ENCODE data around the gene SCN4B. TPM values are rescaled to one million over a fixed set of nuclear protein-coding genes. Genes with fewer than 3 reads are reported as not detected.

The SCN4B gene
- total RNA-seq, 4 donors from 2014 or later, result 1.8 to 7.3 (median 2.5) TPM

DNA sequence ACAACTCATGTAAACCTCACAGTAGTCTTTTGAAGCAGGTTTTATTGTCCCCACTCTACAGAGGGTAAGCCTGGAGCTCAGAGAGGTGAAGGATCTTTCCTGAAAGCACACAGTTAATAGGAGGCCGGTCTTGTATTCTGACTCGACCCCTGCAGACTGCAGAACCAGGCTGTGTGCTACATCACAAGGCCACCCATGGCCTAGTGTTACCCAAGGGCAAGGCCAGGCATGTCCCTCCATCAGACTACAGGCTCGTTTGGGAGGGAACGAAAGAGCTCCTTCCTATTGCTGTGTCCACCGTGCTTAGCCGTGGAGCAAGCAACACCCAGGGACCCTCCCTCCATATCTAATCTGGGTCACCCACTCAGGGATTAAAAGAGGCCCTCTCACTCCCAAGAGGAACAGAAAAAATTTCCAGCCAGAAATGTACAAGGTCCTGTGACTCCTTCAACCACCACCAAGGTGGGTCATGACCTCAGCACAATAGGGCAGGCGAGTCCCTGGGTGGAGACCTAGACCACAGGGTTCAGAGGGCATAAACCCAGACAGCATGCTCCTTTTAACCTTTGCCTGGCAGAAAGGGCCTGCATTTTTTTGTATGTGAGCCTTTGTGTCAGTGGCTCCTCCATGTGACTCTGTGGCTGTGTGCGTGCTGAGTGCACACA lies 59.6 kb downstream of the SCN4B start:
- H3K4me3 ChIP-seq, result no peak overlapping the region
- no peak overlapping the region for H3K27ac ChIP-seq
- no peaks in the 10 kb centered on the region for H3K36me3 ChIP-seq
- DNase-seq, result no peak
- intact Hi-C loops (cut with DNase I; ENCODE audit: low total_unique reads), result no loop called here
- no peak for TF ChIP-seq POLR2A (IDR thresholded peaks at IDR 0.05)
- TF ChIP-seq, protein P1, sequence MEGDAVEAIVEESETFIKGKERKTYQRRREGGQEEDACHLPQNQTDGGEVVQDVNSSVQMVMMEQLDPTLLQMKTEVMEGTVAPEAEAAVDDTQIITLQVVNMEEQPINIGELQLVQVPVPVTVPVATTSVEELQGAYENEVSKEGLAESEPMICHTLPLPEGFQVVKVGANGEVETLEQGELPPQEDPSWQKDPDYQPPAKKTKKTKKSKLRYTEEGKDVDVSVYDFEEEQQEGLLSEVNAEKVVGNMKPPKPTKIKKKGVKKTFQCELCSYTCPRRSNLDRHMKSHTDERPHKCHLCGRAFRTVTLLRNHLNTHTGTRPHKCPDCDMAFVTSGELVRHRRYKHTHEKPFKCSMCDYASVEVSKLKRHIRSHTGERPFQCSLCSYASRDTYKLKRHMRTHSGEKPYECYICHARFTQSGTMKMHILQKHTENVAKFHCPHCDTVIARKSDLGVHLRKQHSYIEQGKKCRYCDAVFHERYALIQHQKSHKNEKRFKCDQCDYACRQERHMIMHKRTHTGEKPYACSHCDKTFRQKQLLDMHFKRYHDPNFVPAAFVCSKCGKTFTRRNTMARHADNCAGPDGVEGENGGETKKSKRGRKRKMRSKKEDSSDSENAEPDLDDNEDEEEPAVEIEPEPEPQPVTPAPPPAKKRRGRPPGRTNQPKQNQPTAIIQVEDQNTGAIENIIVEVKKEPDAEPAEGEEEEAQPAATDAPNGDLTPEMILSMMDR (IDR thresholded peaks at IDR 0.05), result no peak
- H3K27me3 ChIP-seq, result no peaks in the 10 kb centered on the region
- H3K4me1 ChIP-seq, result no peaks in the 10 kb centered on the region
- no peaks in the 10 kb centered on the region for H3K9me3 ChIP-seq

DNA sequence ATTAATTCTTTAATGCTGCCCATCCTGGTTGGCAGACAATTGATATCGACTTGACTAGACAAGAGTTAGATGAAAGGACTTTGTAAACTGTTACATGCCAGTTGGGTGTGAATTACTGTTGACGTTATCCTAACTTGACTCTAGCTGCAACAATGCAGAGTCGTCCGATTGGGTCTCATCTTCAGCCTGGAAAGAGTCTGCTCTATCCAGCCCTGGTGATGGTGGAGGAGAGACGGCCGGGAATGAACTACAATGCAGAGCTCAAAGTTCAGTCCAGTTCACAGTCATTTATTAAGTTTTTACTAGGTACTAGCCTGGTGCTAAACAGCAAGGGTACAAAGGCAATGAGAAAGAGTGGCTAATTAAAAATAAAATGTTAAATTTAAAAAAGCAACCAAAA lies 60.9 kb downstream of the SCN4B start:
- DNase-seq, result no peak
- Histone ChIP-seq H3K27ac (no peak overlapping the region), H3K36me3 (no peaks in the 10 kb centered on the region), H3K9me3 (no peaks in the 10 kb centered on the region), H3K4me3 (no peak overlapping the region), H3K4me1 (no peaks in the 10 kb centered on the region), H3K27me3 (no peaks in the 10 kb centered on the region)
- TF ChIP-seq, protein P1 (IDR thresholded peaks at IDR 0.05), result no peak
- no peak for TF ChIP-seq POLR2A (IDR thresholded peaks at IDR 0.05)
- intact Hi-C loops (cut with DNase I; ENCODE audit: low total_unique reads), result no loop called here

DNA sequence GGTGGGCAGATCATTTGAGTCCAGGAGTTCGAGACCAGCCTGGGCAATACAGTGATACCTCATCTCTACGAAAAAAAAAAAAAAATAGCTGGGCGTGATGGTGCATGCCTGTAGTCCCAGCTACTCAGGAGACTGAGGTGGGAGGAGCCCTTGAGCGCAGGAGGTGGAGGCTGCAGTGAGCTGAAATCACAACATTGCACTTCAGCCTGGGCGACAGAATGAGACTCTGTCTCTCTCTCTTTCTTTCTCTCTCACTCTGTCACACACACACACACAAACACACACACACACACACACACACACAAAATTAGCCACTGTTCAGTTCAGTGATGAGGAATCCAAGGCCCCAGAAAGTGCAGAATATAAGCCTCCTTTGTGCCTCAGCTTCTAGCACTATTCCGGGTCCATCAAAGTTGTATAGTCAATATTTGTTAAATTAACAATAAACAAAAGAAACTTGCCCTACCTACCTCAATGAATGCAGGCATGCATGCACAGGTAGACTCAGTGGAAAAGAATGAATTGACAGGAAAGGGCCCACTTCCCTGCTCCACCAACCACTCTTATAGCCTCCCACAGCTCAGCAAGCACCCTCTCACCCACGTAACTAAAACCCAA lies 62.0 kb downstream of the SCN4B start:
- Histone ChIP-seq H3K9me3 (no peaks in the 10 kb centered on the region), H3K4me1 (no peaks in the 10 kb centered on the region), H3K27ac (no peak overlapping the region), H3K27me3 (no peaks in the 10 kb centered on the region), H3K36me3 (no peaks in the 10 kb centered on the region), H3K4me3 (no peak overlapping the region)
- TF ChIP-seq, protein P1 (IDR thresholded peaks at IDR 0.05), result no peak
- TF ChIP-seq POLR2A (IDR thresholded peaks at IDR 0.05), result no peak
- no peak for DNase-seq
- intact Hi-C loops (cut with DNase I; ENCODE audit: low total_unique reads), result no loop called here

DNA sequence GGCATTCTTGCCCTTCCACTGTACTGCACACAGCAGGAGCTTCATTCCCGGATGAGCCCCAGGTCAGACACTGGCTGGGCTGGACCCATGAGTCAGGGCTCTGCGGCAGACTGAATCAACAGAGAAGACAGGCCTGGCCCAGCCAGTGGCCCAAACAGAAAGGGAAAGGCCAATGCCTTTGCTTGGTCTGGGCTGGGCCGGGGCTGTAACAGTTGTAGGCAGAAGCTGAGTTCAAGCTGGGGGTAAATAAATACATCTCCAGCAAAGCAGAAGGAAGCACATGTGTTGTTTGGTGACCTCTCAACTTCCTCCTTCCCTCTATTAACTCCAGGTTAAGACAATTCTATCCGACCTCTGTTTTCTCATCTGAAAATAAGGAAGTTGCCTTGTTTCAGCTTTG lies 64.1 kb downstream of the SCN4B start:
- Histone ChIP-seq H3K9me3 (no peaks in the 10 kb centered on the region), H3K4me1 (no peaks in the 10 kb centered on the region), H3K27ac (no peak overlapping the region), H3K36me3 (no peaks in the 10 kb centered on the region), H3K4me3 (no peak overlapping the region), H3K27me3 (no peaks in the 10 kb centered on the region)
- intact Hi-C loops (cut with DNase I; ENCODE audit: low total_unique reads), result no loop called here
- no peak for DNase-seq
- TF ChIP-seq, protein P1 (IDR thresholded peaks at IDR 0.05), result no peak
- no peak for TF ChIP-seq POLR2A (IDR thresholded peaks at IDR 0.05)

DNA sequence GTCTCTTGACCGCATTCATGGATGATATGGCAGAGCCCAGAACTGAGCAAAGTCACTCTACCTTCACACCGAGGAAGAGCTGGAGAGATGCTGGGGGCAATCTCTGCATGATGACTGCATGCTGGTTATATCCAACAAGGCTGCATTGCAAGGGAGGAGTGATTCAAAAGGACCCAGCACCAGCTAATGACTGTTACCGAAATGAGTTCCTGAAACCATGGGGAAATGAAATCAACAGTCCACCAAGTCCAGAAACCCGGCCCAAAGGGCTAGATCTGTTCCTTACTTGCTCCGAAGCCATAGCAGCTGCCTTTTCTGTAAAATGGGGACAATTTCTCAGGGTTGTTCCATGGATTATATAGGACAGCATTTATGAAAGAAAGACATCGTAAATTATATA lies 64.7 kb downstream of the SCN4B start:
- Histone ChIP-seq H3K27me3 (no peaks in the 10 kb centered on the region), H3K4me1 (no peaks in the 10 kb centered on the region), H3K36me3 (no peaks in the 10 kb centered on the region), H3K4me3 (no peak overlapping the region), H3K9me3 (no peaks in the 10 kb centered on the region), H3K27ac (no peak overlapping the region)
- intact Hi-C loops (cut with DNase I; ENCODE audit: low total_unique reads), result no loop called here
- TF ChIP-seq, protein P1 (IDR thresholded peaks at IDR 0.05), result no peak
- TF ChIP-seq POLR2A (IDR thresholded peaks at IDR 0.05), result no peak
- DNase-seq, result no peak
